Forelimb muscle (tissue), 1 donor: Measurements from ENCODE around the gene CTIF. TPM values are rescaled to one million over a fixed set of nuclear protein-coding genes. Genes with fewer than 3 reads are reported as not detected.

Experiments
- DNase-seq: peaks from one replicate; pipeline ENCODE4 v3.0.0-alpha.2; 2013; ENCODE audit warnings: low read depth
- polyA plus RNA-seq: library from polyadenylated mRNA; unstranded; fragments of 120-200 nt; gene quantifications from one replicate; pipeline ENCODE4 v1.2.1, GENCODE V29; 2013; ENCODE audit not compliant: insufficient read length

The CTIF gene
- polyA plus RNA-seq, 1 donor = 35.6 TPM

DNA sequence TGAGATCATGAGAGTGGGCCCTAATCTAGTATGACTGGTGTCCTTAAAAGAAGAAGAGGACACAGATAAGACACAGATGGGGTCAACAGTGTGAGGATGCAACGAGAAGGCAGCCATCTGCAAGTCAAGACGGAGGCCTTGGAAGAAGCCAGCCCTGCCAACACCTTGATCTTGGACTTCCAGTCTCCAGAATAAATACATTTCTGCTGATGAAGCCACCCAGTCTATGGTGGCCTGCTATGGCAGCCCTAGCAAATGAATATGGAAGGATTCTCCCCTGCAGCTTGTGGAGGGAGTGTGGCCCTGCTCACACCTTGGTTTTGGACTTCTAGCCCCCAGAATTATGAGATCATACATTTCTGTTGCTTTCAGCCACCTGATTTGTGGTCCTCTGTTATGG is 12.3 kb downstream of the CTIF start:
- DNase-seq = no peak

DNA sequence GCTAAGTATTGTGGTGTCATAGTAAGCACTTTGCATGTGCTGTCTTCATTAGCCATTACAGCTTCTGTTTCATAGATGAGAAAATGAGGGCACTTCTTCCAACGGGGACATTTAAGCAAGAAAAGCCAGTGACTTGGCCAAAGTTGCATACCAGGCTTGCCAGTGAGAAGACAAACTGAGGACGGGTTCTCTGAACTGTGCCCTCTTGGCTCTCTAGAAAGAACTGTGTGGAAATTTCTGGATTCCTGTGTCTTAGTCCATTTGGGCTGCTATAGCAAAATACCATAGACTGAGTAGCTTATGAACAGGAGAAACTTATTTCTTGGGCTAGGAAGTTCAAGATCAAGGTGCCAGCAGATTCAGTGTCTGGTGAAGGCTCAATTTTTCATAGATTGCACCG is 13.3 kb downstream of the CTIF start:
- no peak for DNase-seq

GRCh38 chr18:48553236-48553635 is 14.4 kb downstream of the CTIF start:
- no peak for DNase-seq

- no peak for DNase-seq
Measured at GRCh38 chr18:48554610-48555400, 16.0 kb downstream of the CTIF start.

- DNase-seq = no peak
Measured at GRCh38 chr18:48555465-48555995, 16.7 kb downstream of the CTIF start.

GRCh38 chr18:48557640-48558174 is 18.9 kb downstream of the CTIF start:
- no peak for DNase-seq

DNA sequence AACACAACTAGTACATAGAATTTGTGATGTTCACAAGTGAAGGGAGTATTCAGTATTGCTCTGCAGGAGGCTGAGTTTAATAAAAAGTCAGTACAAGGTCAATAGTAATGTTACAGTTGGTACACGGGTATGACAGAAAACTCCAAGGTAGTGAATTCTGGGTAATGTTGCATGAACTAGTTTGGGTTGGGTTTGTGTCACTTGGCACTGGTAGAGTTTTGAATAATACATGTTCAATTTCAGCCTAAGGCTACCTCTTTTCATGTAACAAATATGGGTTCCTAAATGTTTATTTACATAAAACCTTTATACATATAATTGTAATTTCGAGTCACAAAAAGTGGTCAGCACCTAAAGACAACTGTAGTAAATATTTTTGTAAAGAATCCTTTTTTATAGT is 19.4 kb downstream of the CTIF start:
- no peak for DNase-seq

DNA sequence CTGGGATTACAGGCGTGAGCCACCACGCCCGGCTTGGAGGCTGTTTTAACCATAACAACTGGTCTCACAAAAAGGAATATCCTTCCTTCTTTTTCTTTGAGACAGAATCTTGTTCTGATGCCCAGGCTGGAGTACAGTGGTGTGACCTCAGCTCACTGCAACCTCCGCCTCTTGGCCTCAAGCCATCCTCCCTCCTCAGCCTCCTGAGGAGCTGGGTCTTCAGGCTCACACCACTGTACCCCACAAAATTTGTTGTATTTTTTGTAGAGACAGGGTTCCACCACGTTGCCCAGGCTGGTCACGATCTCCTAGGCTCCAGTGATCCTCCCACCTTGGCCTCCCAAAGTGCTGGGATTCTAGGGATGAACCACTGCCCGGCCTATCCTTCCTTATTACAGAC is 21.7 kb downstream of the CTIF start:
- no peak for DNase-seq

GRCh38 chr18:48562075-48562474 is 23.2 kb downstream of the CTIF start:
- no peak for DNase-seq

- DNase-seq = no peak
Measured at GRCh38 chr18:48563027-48563426, 24.2 kb downstream of the CTIF start.

DNA sequence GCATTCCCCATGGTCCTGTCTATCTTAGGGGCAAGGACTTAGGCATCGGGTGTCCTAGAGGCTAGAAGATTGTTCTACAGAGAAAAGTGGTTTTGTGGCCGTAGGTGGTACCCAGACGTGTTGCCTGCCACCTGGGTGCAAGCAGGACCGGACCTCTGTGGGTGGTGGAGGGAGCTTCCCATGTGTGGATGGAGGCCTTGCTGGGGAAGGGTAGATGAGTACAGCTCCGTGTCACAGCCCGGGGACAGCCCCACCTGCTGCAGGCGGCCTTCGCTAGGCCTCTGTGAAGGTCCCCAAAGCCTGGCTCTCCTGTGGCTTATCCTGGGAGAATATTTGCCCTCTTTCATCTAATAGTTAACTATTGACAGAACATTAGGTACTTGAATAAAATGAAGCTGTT is 25.3 kb downstream of the CTIF start:
- no peak for DNase-seq

GRCh38 chr18:48565105-48565504 is 26.3 kb downstream of the CTIF start:
- DNase-seq = no peak

DNA sequence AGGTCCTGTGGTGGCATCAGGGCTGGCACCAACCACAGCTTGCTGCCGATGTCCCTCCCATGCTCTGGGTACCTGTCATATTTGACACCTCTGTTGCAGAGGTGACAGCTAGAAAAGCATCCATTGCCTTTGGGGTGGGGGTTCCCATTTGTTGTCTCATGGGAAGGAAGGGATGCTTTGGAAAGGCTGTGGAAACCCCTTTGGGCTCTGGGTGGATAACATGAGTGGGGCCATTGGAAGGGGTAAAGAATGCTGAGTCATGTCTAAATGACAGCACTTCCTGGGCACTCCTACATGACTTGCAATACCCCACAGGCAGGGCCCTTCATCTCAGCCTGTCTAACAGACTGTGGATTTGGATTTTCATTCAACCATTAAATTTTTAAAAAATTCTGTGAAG is 27.8 kb downstream of the CTIF start:
- no peak for DNase-seq

GRCh38 chr18:48567388-48567787 is 28.6 kb downstream of the CTIF start:
- no peak for DNase-seq

DNA sequence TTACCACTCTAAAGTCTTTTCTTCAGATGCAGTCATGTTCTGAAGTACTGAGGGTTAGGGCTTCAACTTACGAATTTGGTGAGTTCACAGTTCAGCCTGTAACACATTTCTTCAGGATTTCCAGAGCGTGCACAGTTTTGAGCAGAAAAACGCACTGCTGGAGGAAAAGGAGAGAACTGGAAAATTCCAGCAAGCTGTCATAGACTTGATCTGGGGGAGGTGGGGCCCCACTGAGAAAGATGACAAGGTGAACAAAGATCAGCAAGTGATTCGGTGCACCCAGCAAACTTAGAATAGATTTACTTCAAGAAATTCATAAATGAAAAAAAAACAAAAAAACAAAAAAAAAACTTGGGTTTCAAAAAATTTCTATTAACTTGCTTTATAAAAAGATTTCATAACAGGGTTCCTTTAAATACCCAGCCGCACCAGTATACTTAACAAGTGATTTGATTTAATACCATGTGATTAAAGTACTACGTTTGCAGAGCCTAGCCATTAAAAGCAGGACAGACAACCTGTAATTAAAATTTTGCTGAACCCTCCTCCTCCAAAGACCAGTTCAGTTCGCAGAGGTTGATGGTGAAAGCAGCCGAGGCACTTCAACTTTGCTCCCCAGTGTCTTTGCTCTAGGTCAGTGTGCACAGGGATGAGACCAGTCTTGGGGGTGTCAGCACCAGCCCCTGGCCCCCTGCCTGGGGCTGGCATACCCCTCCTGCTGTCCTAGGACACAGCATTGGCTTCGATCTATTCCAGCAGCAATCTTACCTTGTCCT is 30.5 kb downstream of the CTIF start:
- DNase-seq = no peak

DNA sequence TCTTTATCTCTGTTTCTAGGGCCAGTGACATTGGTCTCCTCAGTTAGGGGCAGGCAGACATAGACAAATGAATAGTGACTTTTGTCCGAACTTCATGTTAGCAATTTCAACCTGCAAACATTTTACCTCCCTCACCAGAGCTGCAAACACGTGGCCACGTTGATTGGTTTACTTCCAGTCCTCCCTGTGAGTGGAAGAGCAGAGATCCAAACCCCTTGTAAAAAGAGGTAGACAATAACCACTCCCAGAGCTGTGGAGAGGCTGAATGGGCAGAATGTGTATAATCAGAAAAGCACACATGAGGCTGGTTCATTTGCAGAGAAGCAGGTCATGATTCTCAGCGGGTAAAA is 31.1 kb downstream of the CTIF start:
- DNase-seq = no peak

GRCh38 chr18:48570313-48570712 is 31.5 kb downstream of the CTIF start:
- DNase-seq = no peak

GRCh38 chr18:48571639-48572384 is 33.0 kb downstream of the CTIF start:
- no peak for DNase-seq

GRCh38 chr18:48572402-48573126 is 33.7 kb downstream of the CTIF start:
- no peak for DNase-seq

- no peak for DNase-seq
Measured at GRCh38 chr18:48573632-48574283, 34.9 kb downstream of the CTIF start.
